GM18867 (cell line): ENCODE measurements around the gene TTC7B.

Source experiments
- ATAC-seq: cut with Tn5 transposase; IDR thresholded peaks from one replicate; pipeline ENCODE4 v1.9.1; 2021; ENCODE audit warnings: mild to moderate bottlenecking, moderate library complexity; ENCODE audit not compliant: unreplicated experiment

Gene TTC7B

DNA sequence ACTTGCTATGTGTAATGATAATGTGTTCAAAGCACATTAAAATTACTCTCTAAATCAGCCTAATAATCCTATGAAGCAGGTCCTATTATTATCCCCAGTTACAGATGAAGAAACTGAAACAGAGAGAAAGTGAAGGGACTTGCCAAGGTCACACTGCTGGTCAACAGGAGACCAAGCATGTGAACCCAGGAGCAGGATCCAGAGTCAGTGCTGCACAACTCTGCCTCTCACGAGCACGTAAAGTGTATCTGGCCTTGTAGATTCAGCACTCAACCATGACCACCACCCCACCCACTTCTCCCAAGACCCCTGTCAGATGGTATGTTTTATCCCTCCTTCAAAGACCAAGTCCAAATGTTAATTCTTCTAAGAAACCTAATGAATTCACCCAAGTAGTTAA, 100.7 kb downstream of the TTC7B start:
- no peak for ATAC-seq

GRCh38 chr14:90714811-90715210, 101.4 kb downstream of the TTC7B start:
- ATAC-seq = no peak

DNA sequence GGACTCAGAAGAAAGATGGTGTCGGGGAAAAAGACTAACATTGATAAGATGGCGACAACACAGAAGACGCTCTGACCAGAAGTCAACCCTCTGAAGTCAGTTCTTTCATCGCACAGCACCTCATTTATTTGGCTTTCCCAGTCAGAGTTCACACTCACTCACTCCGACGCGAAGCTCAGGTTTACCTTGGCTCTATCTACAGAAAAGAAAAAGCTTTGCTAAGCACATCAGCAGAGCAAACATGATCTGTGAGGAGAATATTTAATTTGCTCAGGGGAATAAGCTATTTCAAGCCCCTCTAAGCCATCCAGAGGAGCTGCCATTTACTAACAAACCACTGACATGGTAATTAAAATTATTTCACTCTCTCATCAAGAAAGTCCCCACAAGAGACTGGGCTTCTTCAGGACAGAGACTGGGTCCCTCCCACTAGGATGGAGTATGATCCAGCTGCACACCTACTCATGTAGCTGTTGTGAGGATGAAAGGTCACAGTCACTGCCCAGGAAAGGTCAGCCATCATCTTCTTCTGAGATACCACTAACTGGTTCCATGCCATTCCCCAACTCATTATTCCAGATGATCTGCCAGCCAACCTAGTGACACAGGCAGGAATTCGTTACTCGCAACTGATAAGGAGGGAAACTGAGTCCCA, 111.4 kb downstream of the TTC7B start:
- ATAC-seq = no peak

DNA sequence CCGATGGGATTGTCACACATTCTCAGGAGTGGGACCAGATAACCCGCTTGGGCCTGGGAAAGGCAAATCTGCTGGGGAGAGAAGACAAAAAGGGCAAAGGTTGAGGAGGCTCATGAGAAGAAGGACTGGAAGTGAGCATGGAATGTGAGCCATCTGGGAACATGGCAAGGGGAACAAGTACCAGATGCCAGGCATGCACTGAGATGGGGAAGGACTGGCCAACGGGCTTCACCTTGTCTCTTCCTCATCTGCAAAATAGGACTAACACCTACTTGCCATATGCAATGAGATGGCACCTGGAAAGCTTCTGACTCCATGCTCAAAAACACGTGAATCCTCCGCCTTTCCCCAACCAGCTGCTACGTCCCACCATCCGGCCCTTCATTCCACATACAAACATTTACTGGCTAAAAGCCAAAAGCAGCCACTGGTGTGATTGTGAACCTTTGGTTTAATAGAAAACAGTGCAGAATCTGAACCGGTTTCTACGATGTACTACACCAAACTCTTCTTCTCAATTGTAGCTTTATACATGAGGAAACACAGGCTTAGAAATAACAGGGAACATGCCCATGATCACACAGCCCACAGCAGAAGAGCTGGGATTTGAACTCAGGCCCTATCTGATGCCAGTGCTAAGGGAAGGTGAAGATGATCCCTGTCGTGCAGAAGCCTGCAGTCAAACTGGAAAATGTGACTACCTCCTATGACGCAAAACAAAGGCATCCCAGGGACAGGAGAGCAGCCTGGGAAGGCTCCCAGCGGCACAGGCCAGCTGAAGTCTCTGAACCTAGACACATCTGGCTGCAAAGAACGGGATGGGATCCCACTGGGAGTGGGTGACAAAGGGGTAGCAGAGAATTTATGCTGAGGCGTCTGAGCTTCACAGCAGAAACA, 112.1 kb downstream of the TTC7B start:
- ATAC-seq = no peak

- no peak for ATAC-seq
These were observed 115.1 kb downstream of the TTC7B start for GRCh38 chr14:90700933-90701776.

GRCh38 chr14:90699016-90699415, 117.2 kb downstream of the TTC7B start:
- no peak for ATAC-seq

GRCh38 chr14:90698379-90698869, 117.8 kb downstream of the TTC7B start:
- no peak for ATAC-seq

DNA sequence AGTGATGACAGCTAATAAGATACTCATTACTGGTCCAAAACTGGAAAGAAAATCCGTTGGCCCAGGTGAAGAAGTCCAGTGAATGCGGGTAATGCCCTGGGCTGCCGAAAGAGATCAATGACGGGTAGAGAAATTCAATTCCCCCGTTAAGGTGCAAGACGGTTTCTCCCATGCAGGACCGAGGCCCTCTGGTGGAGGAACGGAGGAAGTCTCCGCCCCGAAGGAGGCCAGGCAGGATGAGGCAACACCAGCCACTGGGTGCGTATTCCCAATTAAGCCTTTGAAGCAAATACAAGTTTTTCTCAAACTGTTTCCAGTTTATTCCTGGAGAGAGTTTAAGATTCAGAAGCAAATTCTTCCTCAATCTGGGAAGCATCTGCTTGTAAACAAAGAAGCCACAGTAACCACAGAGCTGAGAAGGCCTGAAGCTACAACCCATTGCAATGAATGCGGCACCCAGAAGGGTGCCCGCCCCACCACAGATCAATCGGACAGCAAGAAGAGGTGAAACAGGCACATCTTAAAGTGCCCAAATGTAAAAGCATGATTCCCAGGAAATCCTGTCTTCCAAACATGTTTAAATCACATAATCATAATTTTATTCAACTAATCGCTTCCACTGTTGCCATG, 118.5 kb downstream of the TTC7B start:
- ATAC-seq = peak; percentile 76

- no peak for ATAC-seq
These were observed 119.1 kb downstream of the TTC7B start for GRCh38 chr14:90697132-90697531.

GRCh38 chr14:90696720-90697119, 119.5 kb downstream of the TTC7B start:
- no peak for ATAC-seq

DNA sequence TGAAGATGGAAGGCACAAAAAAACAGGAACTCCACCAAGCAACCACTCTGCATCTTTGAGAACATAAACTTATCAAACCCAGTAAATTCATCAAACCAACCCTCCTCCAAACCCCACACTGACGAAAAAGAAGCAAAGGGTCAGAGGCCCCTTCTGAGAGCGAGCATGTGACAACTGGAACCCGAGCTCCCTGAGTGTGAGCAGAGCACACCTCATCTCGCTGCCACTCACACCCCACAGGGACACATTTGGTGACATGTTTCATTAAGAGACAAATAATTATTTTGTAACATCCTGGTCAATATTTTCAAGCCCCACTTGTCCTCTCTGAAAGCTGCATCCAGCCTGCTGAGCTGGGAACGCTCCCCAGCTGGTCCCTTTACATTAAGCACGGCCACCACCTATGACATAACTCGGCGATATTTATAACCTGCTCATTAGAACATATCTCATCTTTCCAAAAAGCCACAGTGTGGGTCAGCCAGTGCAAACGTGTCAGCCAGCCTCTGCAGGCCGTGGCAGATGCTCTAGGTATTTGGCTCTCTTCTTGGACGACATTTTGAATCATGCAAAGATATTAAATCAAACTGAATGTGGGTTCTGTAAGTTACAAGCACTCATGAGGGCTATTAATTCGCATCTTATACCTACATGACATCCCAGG, 120.1 kb downstream of the TTC7B start:
- no peak for ATAC-seq

- no peak for ATAC-seq
These were observed 122.8 kb downstream of the TTC7B start for GRCh38 chr14:90693413-90693812.

DNA sequence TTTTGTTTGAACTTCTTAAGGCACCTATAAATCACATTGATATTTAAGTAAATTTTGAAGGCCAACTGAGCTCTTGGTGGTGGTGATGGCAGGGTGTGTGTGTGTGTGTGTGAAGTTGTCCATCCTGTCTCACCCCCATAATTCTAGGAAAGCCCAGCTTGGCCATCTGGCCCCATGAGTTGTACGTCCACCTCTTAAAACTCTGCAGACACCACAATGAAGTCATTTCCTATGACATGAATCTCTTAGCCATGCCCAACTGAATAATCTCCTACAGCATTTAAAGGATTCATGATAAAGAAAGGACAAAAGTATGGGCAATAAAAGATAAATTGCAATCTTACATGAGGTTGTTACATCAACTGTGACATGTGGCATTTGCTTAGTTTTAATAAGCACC, 123.4 kb downstream of the TTC7B start:
- ATAC-seq = no peak

DNA sequence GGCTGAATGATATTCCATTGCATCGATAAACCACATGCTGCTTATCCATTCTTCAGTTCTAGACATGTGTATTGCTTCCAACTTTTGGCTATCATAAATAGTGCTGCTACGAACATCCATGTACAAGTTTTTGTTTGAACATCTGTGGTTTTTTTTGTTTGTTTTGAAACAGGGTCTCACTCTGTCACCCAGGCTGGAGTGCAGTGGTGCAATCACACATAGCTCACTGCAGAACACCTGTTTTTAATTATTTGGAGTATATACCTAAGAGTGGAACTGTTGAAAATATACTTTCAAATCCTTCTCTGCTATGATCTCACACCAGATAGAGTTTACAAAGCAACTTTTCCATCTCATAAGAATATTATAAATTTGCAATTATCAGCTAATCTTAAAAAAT, 124.2 kb downstream of the TTC7B start:
- ATAC-seq = no peak

DNA sequence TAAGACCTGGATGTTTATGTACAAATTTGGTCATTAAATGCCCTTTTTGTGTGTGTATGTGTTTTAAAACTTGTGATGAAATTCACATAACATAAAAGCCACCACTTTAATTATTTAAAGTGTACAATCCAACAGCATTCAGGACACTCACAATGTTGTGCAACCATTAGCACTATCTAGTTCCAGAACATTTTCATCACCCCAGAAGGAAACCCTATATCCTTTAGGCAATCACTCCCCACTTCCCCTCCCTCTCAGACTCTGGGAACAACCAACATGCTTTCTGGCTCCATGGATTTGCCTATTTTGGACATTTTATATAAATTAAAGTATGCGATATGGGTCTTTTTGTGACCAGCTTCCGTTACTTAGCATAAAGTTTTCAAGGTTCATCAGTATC, 124.6 kb downstream of the TTC7B start:
- no peak for ATAC-seq

- ATAC-seq = no peak
These were observed 128.6 kb downstream of the TTC7B start for GRCh38 chr14:90687680-90688079.

- no peak for ATAC-seq
These were observed 133.6 kb downstream of the TTC7B start for GRCh38 chr14:90682615-90683014.

DNA sequence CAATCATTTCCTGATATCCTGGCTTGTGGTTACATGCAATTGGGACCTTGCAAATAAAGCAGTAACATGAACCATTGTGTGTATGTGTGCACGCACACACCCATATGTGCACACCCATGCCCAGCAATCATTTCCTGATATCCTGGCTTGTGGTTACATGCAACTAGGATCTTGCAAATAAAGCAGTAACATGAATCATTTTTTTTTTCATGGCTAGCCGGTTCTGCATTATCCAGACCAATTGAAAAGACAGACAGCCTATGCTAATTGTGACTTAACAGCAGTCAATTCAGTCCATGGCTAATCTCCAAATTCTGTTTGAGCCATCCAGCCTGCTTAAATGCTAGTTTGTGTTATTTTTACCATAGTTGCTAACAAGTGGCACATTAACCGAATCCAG, 134.3 kb downstream of the TTC7B start:
- ATAC-seq = no peak

DNA sequence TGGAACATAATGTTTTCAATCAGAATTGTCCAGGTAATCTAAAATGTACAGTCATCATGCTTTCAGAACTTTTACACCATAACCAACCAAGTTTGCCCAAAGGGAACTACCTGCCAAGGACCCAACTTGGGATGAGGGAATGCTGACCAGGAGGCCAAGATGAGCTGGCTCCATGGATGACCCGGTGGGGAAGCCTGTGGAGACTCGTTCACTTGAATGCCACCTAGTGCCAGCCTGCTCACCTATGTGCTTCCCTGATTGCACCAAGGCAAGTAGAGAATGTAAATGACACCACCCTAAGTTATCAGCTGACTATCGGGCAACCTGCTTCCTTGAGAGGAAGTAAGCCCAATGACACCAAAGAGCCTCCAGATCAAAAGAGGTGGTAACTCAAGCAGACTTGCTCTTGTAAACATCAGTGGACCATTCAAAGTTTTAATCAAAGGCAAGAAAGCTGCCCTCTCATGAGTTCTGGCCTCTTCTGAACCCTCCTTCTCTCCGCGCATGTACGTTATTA, 137.3 kb downstream of the TTC7B start:
- no peak for ATAC-seq

- no peak for ATAC-seq
These were observed 137.8 kb downstream of the TTC7B start for GRCh38 chr14:90678420-90678819.
